Right lung (tissue), 10 donors: ENCODE data around the gene SMG7. TPM values are rescaled to one million over a fixed set of nuclear protein-coding genes. Genes with fewer than 3 reads are reported as not detected.
"Not testable (repeated sequence)": the region's sequence is repeated elsewhere in the genome, so short reads cannot be mapped to it uniquely, and the experiment has no call there.

Experiments used
- DNase-seq, 2 donors: peaks; one replicate each; pipeline ENCODE4 v3.0.0-alpha.2; 2013
- long read RNA-seq, 8 donors: transcript quantifications; one replicate each; lab custom pipeline, GENCODE V29; 2026
- polyA plus RNA-seq, 5 donors: library from polyadenylated mRNA; unstranded; fragments of 120-200 nt; gene quantifications; one replicate each; pipeline versions ENCODE4 v1.2.1 to v1.2.3, GENCODE V29; 2013; ENCODE audit warnings: inconsistent platforms in 1 of 5, low replicate concordance in 1 of 5; ENCODE audit not compliant: insufficient read length in 5 of 5, insufficient read depth in 1 of 5

The SMG7 gene, protein sequence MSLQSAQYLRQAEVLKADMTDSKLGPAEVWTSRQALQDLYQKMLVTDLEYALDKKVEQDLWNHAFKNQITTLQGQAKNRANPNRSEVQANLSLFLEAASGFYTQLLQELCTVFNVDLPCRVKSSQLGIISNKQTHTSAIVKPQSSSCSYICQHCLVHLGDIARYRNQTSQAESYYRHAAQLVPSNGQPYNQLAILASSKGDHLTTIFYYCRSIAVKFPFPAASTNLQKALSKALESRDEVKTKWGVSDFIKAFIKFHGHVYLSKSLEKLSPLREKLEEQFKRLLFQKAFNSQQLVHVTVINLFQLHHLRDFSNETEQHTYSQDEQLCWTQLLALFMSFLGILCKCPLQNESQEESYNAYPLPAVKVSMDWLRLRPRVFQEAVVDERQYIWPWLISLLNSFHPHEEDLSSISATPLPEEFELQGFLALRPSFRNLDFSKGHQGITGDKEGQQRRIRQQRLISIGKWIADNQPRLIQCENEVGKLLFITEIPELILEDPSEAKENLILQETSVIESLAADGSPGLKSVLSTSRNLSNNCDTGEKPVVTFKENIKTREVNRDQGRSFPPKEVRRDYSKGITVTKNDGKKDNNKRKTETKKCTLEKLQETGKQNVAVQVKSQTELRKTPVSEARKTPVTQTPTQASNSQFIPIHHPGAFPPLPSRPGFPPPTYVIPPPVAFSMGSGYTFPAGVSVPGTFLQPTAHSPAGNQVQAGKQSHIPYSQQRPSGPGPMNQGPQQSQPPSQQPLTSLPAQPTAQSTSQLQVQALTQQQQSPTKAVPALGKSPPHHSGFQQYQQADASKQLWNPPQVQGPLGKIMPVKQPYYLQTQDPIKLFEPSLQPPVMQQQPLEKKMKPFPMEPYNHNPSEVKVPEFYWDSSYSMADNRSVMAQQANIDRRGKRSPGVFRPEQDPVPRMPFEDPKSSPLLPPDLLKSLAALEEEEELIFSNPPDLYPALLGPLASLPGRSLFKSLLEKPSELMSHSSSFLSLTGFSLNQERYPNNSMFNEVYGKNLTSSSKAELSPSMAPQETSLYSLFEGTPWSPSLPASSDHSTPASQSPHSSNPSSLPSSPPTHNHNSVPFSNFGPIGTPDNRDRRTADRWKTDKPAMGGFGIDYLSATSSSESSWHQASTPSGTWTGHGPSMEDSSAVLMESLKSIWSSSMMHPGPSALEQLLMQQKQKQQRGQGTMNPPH
- 10 to 100 TPM; 55.4 to 71.0 (median 67.0) TPM for polyA plus RNA-seq
- long read RNA-seq, donor 1, partial matches to known transcripts, result 12 of 13 reads
- long read RNA-seq, donor 1, other reads (novel, unspliced or antisense), result 0 of 13 reads
- long read RNA-seq, donor 2, result 0 reads
- long read RNA-seq, donor 3, result 0 reads
- long read RNA-seq, donor 4, result 0 reads
- long read RNA-seq, donor 5, partial matches to known transcripts, result 296 of 342 reads
- long read RNA-seq, donor 5, other reads (novel, unspliced or antisense), result 45 of 342 reads
- long read RNA-seq, donor 6, partial matches to known transcripts, result 7 of 7 reads
- long read RNA-seq, donor 6, other reads (novel, unspliced or antisense), result 0 of 7 reads
- long read RNA-seq, donor 7, full-length matches to known transcripts, result 3 of 8 reads
- long read RNA-seq, donor 7, partial matches to known transcripts, result 5 of 8 reads
- long read RNA-seq, donor 7, other reads (novel, unspliced or antisense), result 0 of 8 reads
- long read RNA-seq, donor 8, partial matches to known transcripts, result 15 of 15 reads
- long read RNA-seq, donor 8, other reads (novel, unspliced or antisense), result 0 of 15 reads

DNA sequence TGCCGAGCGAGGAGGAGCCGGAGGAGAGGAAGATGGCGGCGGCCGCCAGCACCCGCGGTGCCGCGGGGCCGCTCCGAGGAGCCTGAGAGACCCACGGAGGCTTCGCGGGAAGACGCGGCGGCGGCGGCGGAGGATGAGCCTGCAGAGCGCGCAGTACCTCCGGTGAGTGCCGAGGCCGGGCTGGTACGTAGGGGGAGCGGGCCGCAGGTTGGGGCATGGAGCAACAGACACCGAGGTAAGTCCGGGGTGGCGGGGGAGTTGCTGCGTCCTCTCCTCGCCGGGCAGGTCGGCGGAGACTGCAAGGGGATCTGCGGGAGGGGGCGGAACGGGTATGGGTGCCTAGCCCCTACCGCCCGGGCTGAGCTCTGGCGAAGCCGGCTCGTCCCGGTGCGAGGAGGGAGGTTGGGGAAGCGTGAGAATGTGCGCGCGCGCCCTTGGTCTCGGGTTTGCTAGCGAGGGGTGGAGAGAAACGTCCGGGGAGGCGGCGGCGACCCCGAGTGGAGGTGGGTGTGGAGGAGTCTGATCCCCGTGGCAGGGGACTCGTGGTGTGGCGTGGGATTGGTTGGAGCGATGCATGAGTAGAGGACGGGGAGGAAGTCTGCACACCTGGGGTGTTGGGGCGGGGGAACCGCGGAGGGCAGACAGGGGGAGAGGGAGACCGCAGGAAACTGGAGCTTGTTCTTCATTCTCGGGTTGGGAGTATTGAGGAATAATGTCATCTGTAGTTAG, at the start of gene SMG7:
Gene SMG7 (plus strand): TSS at position 12 of the 729 bp plus-strand sequence. CDS start 122 bp downstream, at position 134.
- peak in 1 of 2 donors; percentile 12 for DNase-seq

DNA sequence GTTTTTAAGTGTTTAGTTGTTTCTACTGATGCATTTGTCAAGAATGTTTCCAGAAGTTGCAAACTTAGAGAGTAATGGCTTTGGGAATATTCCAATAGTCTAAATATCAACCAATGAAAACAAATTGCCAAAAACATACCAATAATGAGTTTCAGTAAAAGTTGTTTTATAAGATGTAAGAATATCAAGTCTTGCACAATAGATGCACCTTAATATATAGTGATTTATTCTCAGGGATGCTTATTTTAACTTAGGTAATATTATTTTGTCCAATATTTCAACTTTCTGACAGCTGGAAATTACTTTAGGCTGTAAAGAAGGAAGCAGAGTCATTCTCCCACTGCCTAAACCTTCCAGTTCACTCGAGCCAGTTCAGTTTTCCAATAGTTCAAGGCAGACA, 48.8 kb upstream of the SMG7 start:
- DNase-seq, result no peak

GRCh38 chr1:183424691-183425090, 47.6 kb upstream of the SMG7 start:
- DNase-seq, result no peak

DNA sequence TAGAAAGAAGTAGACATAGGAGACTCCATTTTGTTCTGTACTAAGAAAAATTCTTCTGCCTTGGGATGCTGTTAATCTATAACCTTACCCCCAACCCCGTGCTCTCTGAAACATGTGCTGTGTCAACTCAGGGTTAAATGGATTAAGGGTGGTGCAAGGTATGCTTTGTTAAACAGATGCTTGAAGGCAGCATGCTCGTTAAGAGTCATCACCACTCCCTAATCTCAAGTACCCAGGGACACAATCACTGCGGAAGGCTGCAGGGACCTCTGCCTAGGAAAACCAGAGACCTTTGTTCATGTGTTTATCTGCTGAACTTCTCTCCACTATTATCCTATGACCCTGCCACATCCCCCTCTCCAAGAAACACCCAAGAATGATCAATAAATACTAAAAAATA, 44.7 kb upstream of the SMG7 start:
- DNase-seq, result not testable (repeated sequence)

DNA sequence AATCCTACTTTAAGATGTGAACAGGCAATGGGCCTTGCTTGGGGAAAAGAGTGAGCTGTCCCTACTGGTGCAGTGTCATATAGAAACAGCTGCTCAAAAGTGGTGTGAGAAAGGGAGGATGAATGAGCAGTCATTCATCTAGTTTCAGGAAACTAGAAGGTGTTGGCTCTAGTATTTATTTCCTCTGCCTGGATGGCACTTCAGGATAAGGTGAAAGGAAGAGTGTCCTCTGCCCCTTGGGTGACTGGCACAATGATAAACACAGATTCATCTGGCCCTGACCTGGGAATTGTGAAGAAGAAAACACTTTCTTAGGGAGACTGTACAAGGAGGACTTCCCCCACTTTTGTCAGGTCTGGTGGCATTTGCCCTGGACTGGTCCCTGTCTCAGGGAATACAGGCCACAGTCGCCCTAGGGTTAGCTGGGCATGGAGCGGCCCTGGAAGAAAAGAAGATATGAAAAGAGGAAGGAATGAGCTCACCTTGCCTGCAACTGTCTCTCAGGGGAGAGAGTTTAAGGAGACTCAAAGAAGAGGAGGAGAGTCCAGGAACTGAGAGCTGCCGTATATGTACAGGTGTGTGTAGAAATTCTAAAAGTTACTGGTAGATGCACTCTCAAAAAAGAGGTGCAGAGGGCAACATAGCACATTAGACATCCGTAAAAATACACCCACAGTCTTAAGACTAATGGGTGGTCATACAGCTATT, 40.3 kb upstream of the SMG7 start:
- no peak for DNase-seq

GRCh38 chr1:183432548-183432875, 39.8 kb upstream of the SMG7 start:
- no peak for DNase-seq

- DNase-seq, result no peak
Observed at GRCh38 chr1:183433703-183434102, 38.6 kb upstream of the SMG7 start.

GRCh38 chr1:183435497-183435896, 36.8 kb upstream of the SMG7 start:
- no peak for DNase-seq

DNA sequence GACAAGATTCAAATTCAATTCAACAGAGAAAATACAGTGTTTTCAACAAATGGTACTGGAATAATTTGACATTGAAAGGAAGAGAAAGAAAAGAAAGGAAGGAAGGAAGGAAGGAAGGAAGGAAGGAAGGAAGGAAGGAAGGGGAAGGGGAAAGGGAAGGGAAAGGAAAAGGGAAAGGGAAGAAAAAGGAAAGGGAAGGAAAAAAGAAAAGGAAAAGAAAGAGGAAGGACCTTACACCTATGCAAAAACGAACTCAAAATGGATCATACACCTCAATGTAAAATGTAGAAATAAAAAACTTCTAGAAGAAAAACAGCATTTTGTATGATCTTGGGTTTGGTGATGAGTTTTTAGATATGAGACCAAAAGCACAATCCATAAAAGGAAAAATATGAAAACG, 34.2 kb upstream of the SMG7 start:
- no peak for DNase-seq

- no peak for DNase-seq
Observed at GRCh38 chr1:183443011-183443410, 29.3 kb upstream of the SMG7 start.

DNA sequence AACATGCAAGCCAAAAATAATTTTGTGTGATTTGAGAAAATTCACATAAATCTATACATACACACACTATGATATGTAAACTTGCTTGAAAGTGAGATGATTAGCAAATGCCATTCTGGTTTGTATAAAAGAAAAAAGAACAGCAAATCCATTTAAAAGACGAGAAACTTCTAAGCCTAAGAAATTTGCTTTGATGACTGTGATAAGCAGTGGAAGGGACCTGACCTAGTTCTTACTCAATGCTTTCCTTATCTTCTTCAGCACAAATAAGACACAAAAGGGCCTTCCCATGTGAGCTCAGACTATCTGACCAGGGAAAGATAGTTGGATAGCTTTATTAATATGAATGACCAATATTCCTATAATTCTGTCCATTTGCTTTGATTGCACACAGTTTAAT, 28.8 kb upstream of the SMG7 start:
- no peak for DNase-seq

DNA sequence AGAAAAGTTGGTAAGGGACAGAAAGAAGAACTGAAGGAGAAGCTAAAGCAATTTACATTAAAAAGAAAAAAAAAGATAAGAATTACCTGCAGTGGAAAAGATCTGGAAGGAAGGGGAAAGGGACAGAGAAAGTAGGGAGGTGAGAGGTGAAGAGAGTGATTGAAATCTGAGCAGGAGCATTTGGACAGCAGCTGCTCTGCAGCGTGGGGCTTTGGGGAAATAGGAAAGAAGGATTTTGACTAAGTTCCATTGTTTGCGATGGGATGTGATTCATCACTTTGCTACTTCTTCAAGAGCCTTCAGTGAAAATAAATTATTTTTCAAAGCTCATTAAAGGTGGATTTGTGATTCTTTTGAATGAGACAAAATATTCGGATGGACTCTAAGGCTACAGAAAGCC, 28.1 kb upstream of the SMG7 start:
- DNase-seq, result no peak

GRCh38 chr1:183449223-183449770, 23.0 kb upstream of the SMG7 start:
- no peak for DNase-seq

- no peak for DNase-seq
Observed at GRCh38 chr1:183450093-183450492, 22.2 kb upstream of the SMG7 start.

DNA sequence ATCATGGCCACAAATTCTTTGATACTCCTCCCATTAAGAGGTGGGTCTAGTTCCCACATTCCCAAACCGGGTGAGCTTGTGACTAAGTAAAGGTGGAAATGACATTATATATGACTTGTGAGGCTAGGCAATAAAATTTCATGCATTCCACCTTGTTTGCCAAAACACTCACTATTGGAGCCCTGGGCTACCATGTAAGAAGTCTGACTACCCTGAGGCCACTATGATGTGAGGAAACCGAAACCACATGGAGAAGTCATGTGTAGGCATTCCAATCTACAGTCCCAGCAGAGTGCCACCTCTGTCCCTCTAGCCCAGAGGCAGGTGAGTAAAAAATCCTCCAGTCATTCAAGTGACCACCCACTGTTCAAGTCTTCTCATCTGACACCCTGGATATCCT, 17.9 kb upstream of the SMG7 start:
- DNase-seq, result no peak

- DNase-seq, result no peak
Observed at GRCh38 chr1:183456826-183457225, 15.5 kb upstream of the SMG7 start.

GRCh38 chr1:183457449-183457848, 14.8 kb upstream of the SMG7 start:
- DNase-seq, result no peak

GRCh38 chr1:183460596-183460995, 11.7 kb upstream of the SMG7 start:
- no peak for DNase-seq

DNA sequence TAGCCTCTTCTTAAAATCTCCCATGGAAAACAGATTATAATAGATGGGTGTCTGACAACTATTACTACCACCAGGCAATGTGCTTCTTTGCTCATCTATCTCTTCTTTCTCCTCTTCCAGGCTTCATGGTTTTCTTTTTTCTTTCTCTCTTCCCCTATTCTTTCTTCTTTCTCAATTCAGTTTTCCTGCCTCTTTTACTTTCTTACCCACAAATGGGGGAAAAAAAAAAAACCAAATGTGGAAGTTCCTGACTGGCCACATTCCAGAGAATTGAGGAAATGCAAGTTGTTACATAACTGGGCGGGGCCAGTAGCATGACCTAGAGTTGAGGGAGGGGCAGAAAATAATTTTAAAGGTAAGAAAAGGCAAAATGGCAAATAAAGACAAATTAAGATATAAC, 10.9 kb upstream of the SMG7 start:
- DNase-seq, result no peak
